T-helper 1 cell treated with Interleukin-12 subunit alpha and Interleukin-12 subunit beta and Interleukin-4 antibody, amounts not matched to agents 30 ng/mL and 1 ng/mL, for 36 hours (primary cell): Measurements from ENCODE around the gene CDCP2. TPM values are rescaled to one million over a fixed set of nuclear protein-coding genes. Genes with fewer than 3 reads are reported as not detected.
"Not testable (repeated sequence)": the region's sequence is repeated elsewhere in the genome, so short reads cannot be mapped to it uniquely, and the experiment has no call there.

ENCODE experiments used
- intact Hi-C: fragments of 100-400 bp; cut with micrococcal nuclease; formaldehyde crosslinking; loops from one replicate; pipeline ENCODE4 v1.15.1; 2024
- total RNA-seq: library from RNA; stranded (reverse); gene quantifications from 2 replicates; pipeline ENCODE4 v1.2.3, GENCODE V29; 2022

Gene CDCP2
- total RNA-seq, 1 donor from 2014 or later, result not detected

- intact Hi-C loops, result no loop called here
These were observed 34.8 kb downstream of the CDCP2 start for GRCh38 chr1:54117815-54118563.

GRCh38 chr1:54115520-54115919 lies 37.3 kb downstream of the CDCP2 start:
- intact Hi-C loops, result no loop called here

- intact Hi-C loops, result no loop called here
These were observed 37.8 kb downstream of the CDCP2 start for GRCh38 chr1:54114955-54115354.

GRCh38 chr1:54114001-54114400 lies 38.8 kb downstream of the CDCP2 start:
- intact Hi-C loops, result no loop called here

GRCh38 chr1:54112705-54113368 lies 40.0 kb downstream of the CDCP2 start:
- intact Hi-C loops, result no loop called here

GRCh38 chr1:54112027-54112426 lies 40.8 kb downstream of the CDCP2 start:
- intact Hi-C loops, result no loop called here

- intact Hi-C loops, result no loop called here
These were observed 41.2 kb downstream of the CDCP2 start for GRCh38 chr1:54111624-54112023.

- intact Hi-C loops, result no loop called here
These were observed 41.8 kb downstream of the CDCP2 start for GRCh38 chr1:54110996-54111395.

GRCh38 chr1:54109129-54110090 lies 43.4 kb downstream of the CDCP2 start:
- intact Hi-C loops, result no loop called here

- intact Hi-C loops, result no loop called here
These were observed 44.6 kb downstream of the CDCP2 start for GRCh38 chr1:54108156-54108555.

- intact Hi-C loops, result no loop called here
These were observed 45.7 kb downstream of the CDCP2 start for GRCh38 chr1:54107131-54107530.

GRCh38 chr1:54105736-54106269 lies 47.0 kb downstream of the CDCP2 start:
- intact Hi-C loops, result no loop called here

GRCh38 chr1:54105080-54105479 lies 47.7 kb downstream of the CDCP2 start:
- intact Hi-C loops, result no loop called here

- intact Hi-C loops, result not testable (repeated sequence)
These were observed 48.2 kb downstream of the CDCP2 start for GRCh38 chr1:54104613-54105012.

GRCh38 chr1:54103414-54103813 lies 49.4 kb downstream of the CDCP2 start:
- intact Hi-C loops, result no loop called here

GRCh38 chr1:54100500-54100899 lies 52.3 kb downstream of the CDCP2 start:
- intact Hi-C loops, result no loop called here

- intact Hi-C loops, result no loop called here
These were observed 53.7 kb downstream of the CDCP2 start for GRCh38 chr1:54099061-54099610.

GRCh38 chr1:54096877-54097240 lies 55.9 kb downstream of the CDCP2 start:
- intact Hi-C loops, result no loop called here

- intact Hi-C loops, result no loop called here
These were observed 56.4 kb downstream of the CDCP2 start for GRCh38 chr1:54096227-54096876.

- intact Hi-C loops, result no loop called here
These were observed 57.1 kb downstream of the CDCP2 start for GRCh38 chr1:54095546-54096226.
